Posterior cingulate gyrus (tissue), 11 donors: ENCODE results near the gene HORMAD2.

Experiments used
- DNase-seq, 10 donors: peaks; one replicate each; pipeline versions ENCODE4 v3.0.0 to v3.0.0-alpha.2; 2020 to 2021; ENCODE audit warnings: mixed read lengths in 3 of 10
- intact Hi-C: fragments of 100-400 bp; cut with DNase I; formaldehyde crosslinking; loops from one replicate; pipeline ENCODE4 v1.15.1; 2023

The HORMAD2 gene

GRCh38 chr22:30079952-30080533 lies at the start of gene HORMAD2:
Gene HORMAD2, plus strand, starts transcription at chr22:30080464. Its CDS starts 13,489 bp downstream, at chr22:30093953.
- DNase-seq = peak in 8 of 10 donors; percentile 9 to 89 (median 31)
- intact Hi-C loops = loop anchor here (10.0 kb wide), 1 partner anchor 75 kb away; no protein-coding TSS in a partner anchor

- DNase-seq = no peak
- intact Hi-C loops = no loop called here
These were observed 48.9 kb upstream of the HORMAD2 start for GRCh38 chr22:30031328-30031727.

GRCh38 chr22:30031764-30032455 lies 48.4 kb upstream of the HORMAD2 start:
- intact Hi-C loops = no loop called here
- no peak for DNase-seq

- DNase-seq = no peak
- intact Hi-C loops = no loop called here
These were observed 47.1 kb upstream of the HORMAD2 start for GRCh38 chr22:30033137-30033536.

GRCh38 chr22:30033901-30034300 lies 46.4 kb upstream of the HORMAD2 start:
- DNase-seq = no peak
- intact Hi-C loops = no loop called here

GRCh38 chr22:30036656-30037055 lies 43.6 kb upstream of the HORMAD2 start:
- intact Hi-C loops = no loop called here
- DNase-seq = no peak

GRCh38 chr22:30038219-30038618 lies 42.0 kb upstream of the HORMAD2 start:
- no peak for DNase-seq
- intact Hi-C loops = no loop called here

GRCh38 chr22:30040499-30041260 lies 39.6 kb upstream of the HORMAD2 start:
- intact Hi-C loops = no loop called here
- DNase-seq = no peak

- intact Hi-C loops = no loop called here
- no peak for DNase-seq
These were observed 38.8 kb upstream of the HORMAD2 start for GRCh38 chr22:30041475-30041874.

GRCh38 chr22:30041881-30042280 lies 38.4 kb upstream of the HORMAD2 start:
- no peak for DNase-seq
- intact Hi-C loops = no loop called here

- intact Hi-C loops = no loop called here
- DNase-seq = no peak
These were observed 37.1 kb upstream of the HORMAD2 start for GRCh38 chr22:30043161-30043560.

- no peak for DNase-seq
- intact Hi-C loops = no loop called here
These were observed 35.9 kb upstream of the HORMAD2 start for GRCh38 chr22:30044369-30044768.

GRCh38 chr22:30044881-30045493 lies 35.3 kb upstream of the HORMAD2 start:
- no peak for DNase-seq
- intact Hi-C loops = no loop called here

- intact Hi-C loops = no loop called here
- no peak for DNase-seq
These were observed 34.8 kb upstream of the HORMAD2 start for GRCh38 chr22:30045494-30045887.

- intact Hi-C loops = no loop called here
- DNase-seq = no peak
These were observed 34.2 kb upstream of the HORMAD2 start for GRCh38 chr22:30045901-30046715.

- intact Hi-C loops = no loop called here
- no peak for DNase-seq
These were observed 33.4 kb upstream of the HORMAD2 start for GRCh38 chr22:30046716-30047363.

GRCh38 chr22:30047364-30047738 lies 32.9 kb upstream of the HORMAD2 start:
- intact Hi-C loops = no loop called here
- no peak for DNase-seq

GRCh38 chr22:30048681-30049080 lies 31.6 kb upstream of the HORMAD2 start:
- DNase-seq = no peak
- intact Hi-C loops = no loop called here

GRCh38 chr22:30054067-30054763 lies 26.0 kb upstream of the HORMAD2 start:
- intact Hi-C loops = no loop called here
- DNase-seq = no peak

GRCh38 chr22:30054764-30055069 lies 25.5 kb upstream of the HORMAD2 start:
- DNase-seq = no peak
- intact Hi-C loops = no loop called here
